Colonic mucosa (tissue), 4 donors: ENCODE data around the gene ARFGAP1. TPM values are rescaled to one million over a fixed set of nuclear protein-coding genes. Genes with fewer than 3 reads are reported as not detected.

Experiments
- DNase-seq: peaks from one replicate; pipeline ENCODE4 v3.0.0-alpha.2; 2020
- H3K27ac ChIP-seq: fragments of 200-600 bp; one replicate; pipeline ENCODE4 v1.8.0; 2021
- H3K27me3 ChIP-seq: fragments of 200-600 bp; one replicate; pipeline ENCODE4 v1.8.0; 2021
- H3K36me3 ChIP-seq: fragments of 200-600 bp; one replicate; pipeline ENCODE4 v1.8.0; 2021
- H3K4me1 ChIP-seq: fragments of 200-600 bp; one replicate; pipeline ENCODE4 v1.8.0; 2021; ENCODE audit warnings: mild to moderate bottlenecking
- H3K4me3 ChIP-seq: fragments of 200-600 bp; one replicate; pipeline ENCODE4 v1.8.0; 2021
- H3K9ac ChIP-seq, 2 donors: one replicate each; pipeline ENCODE4 v1.7.0; 2013; ENCODE audit warnings: control low read depth in 2 of 2, low read depth in 2 of 2, low read length in 2 of 2
- H3K9me3 ChIP-seq: fragments of 200-600 bp; one replicate; pipeline ENCODE4 v1.8.0; 2021
- CTCF ChIP-seq: fragments of 200-600 bp; IDR thresholded peaks from one replicate; pipeline ENCODE4 v1.8.0; 2022; ENCODE audit warnings: antibody characterized with exemption, mild to moderate bottlenecking
- intact Hi-C: fragments of 100-400 bp; cut with DNase I; formaldehyde crosslinking; loops from one replicate; pipeline ENCODE4 v1.14.1; 2022
- total RNA-seq, 2 donors: library from RNA; stranded (reverse); fragmentation: NEBNext Ultra II Directional in 1 of 2; extraction: Animal tissue kit (Norgen Biotek cat#: 25700) in 1 of 2; gene quantifications; one replicate each; pipeline ENCODE4 v1.2.1, GENCODE V29; 2021
- donor health status: healthy.
- donor health status: DM: no; HTN: no; CAD: no.
- donor health status: DM: no; HTN: no; CAD: no.

The ARFGAP1 gene
- total RNA-seq, 2 donors from 2014 or later, result 66.9 to 109 TPM

- H3K9me3 ChIP-seq, result no peaks in the 10 kb centered on the region
- TF ChIP-seq CTCF, result no peak
- no peaks in the 10 kb centered on the region for H3K36me3 ChIP-seq
- intact Hi-C loops, result no loop called here
- H3K27me3 ChIP-seq, result no peaks in the 10 kb centered on the region
- peak overlapping the region; percentile 50 for H3K27ac ChIP-seq
- peak overlapping the region; percentile 81 to 93 for H3K9ac ChIP-seq
- H3K4me1 ChIP-seq, result peaks cover 9% of the 10 kb centered on the region
- peak overlapping the region; percentile 92 for H3K4me3 ChIP-seq
- DNase-seq, result no peak
Observed at GRCh38 chr20:63273059-63273579, 506 bp downstream of the ARFGAP1 start.

- Histone ChIP-seq H3K36me3 (peaks cover 5% of the 10 kb centered on the region), H3K27me3 (no peaks in the 10 kb centered on the region), H3K4me3 (peak overlapping the region; percentile 92), H3K9me3 (no peaks in the 10 kb centered on the region), H3K9ac (peak overlapping the region; percentile 49 to 93), H3K4me1 (peaks cover 9% of the 10 kb centered on the region), H3K27ac (no peak overlapping the region)
- intact Hi-C loops, result no loop called here
- DNase-seq, result peak; percentile 22
- no peak for TF ChIP-seq CTCF
Observed at GRCh38 chr20:63273635-63274380, 1.2 kb downstream of the ARFGAP1 start.

- Histone ChIP-seq H3K27me3 (no peaks in the 10 kb centered on the region), H3K36me3 (peaks cover 6% of the 10 kb centered on the region), H3K9me3 (no peaks in the 10 kb centered on the region), H3K4me1 (peaks cover 9% of the 10 kb centered on the region), H3K27ac (no peak overlapping the region), H3K4me3 (peak overlapping the region; percentile 92), H3K9ac (no peak overlapping the region)
- TF ChIP-seq CTCF, result no peak
- intact Hi-C loops, result no loop called here
- no peak for DNase-seq
Observed at GRCh38 chr20:63274381-63275228, 2.0 kb downstream of the ARFGAP1 start.

GRCh38 chr20:63275825-63276224 is 3.2 kb downstream of the ARFGAP1 start:
- TF ChIP-seq CTCF, result no peak
- no peak overlapping the region for H3K9ac ChIP-seq
- peaks cover 6% of the 10 kb centered on the region for H3K36me3 ChIP-seq

GRCh38 chr20:63276956-63277355 is 4.3 kb downstream of the ARFGAP1 start:
- no peaks in the 10 kb centered on the region for H3K9me3 ChIP-seq
- H3K4me1 ChIP-seq, result peaks cover 9% of the 10 kb centered on the region
- no peak for TF ChIP-seq CTCF
- peaks cover 6% of the 10 kb centered on the region for H3K36me3 ChIP-seq
- intact Hi-C loops, result no loop called here
- no peak overlapping the region for H3K4me3 ChIP-seq
- no peak overlapping the region for H3K9ac ChIP-seq
- DNase-seq, result no peak
- no peak overlapping the region for H3K27ac ChIP-seq
- H3K27me3 ChIP-seq, result no peaks in the 10 kb centered on the region

More at GRCh38 chr20:63275825-63276224, 3.2 kb downstream of the ARFGAP1 start:
- Histone ChIP-seq H3K27me3 (no peaks in the 10 kb centered on the region), H3K27ac (no peak overlapping the region), H3K4me1 (peaks cover 9% of the 10 kb centered on the region), H3K4me3 (no peak overlapping the region), H3K9me3 (no peaks in the 10 kb centered on the region)
- intact Hi-C loops, result no loop called here
- DNase-seq, result no peak
